IPS-18a (cell line): ENCODE data around the gene AGPAT4.

Source experiments
- H3K27ac ChIP-seq: one replicate; pipeline ENCODE4 v1.5.1; 2013; ENCODE audit warnings: low read length
- H3K27me3 ChIP-seq: one replicate; pipeline ENCODE4 v1.6.1; 2013; ENCODE audit warnings: mild to moderate bottlenecking, low read length; ENCODE audit not compliant: control insufficient read depth, insufficient read depth
- H3K36me3 ChIP-seq: one replicate; pipeline ENCODE4 v1.6.1; 2013; ENCODE audit warnings: low read depth, low read length; ENCODE audit not compliant: control insufficient read depth
- H3K4me1 ChIP-seq: one replicate; pipeline ENCODE4 v1.6.1; 2013; ENCODE audit warnings: low read depth, low read length; ENCODE audit not compliant: control insufficient read depth
- H3K4me3 ChIP-seq: one replicate; pipeline ENCODE4 v1.5.1; 2013; ENCODE audit warnings: low read length
- H3K9ac ChIP-seq: one replicate; pipeline ENCODE4 v1.6.1; 2013; ENCODE audit warnings: mild to moderate bottlenecking, low read length, moderate library complexity
- H3K9me3 ChIP-seq: one replicate; pipeline ENCODE4 v1.6.1; 2013; ENCODE audit warnings: low read depth, low read length; ENCODE audit not compliant: control insufficient read depth

AGPAT4 gene

GRCh38 chr6:161279677-161280415, 6.0 kb upstream of the AGPAT4 start:
- no peak overlapping the region for H3K9ac ChIP-seq
- H3K27me3 ChIP-seq: no peaks in the 10 kb centered on the region
- H3K4me3 ChIP-seq: no peak overlapping the region
- no peaks in the 10 kb centered on the region for H3K9me3 ChIP-seq
- H3K36me3 ChIP-seq: no peaks in the 10 kb centered on the region
- peaks cover under 1% of the 10 kb centered on the region for H3K4me1 ChIP-seq
- no peak overlapping the region for H3K27ac ChIP-seq

GRCh38 chr6:161276605-161277155, 2.8 kb upstream of the AGPAT4 start:
- H3K4me3 ChIP-seq: no peak overlapping the region
- peaks cover 14% of the 10 kb centered on the region for H3K4me1 ChIP-seq
- no peak overlapping the region for H3K27ac ChIP-seq

GRCh38 chr6:161274898-161275297, 1.0 kb upstream of the AGPAT4 start:
- H3K9ac ChIP-seq: no peak overlapping the region
- H3K27ac ChIP-seq: no peak overlapping the region
- H3K27me3 ChIP-seq: no peaks in the 10 kb centered on the region
- peaks cover 21% of the 10 kb centered on the region for H3K4me1 ChIP-seq
- H3K36me3 ChIP-seq: no peaks in the 10 kb centered on the region
- no peaks in the 10 kb centered on the region for H3K9me3 ChIP-seq
- H3K4me3 ChIP-seq: peak overlapping the region; percentile 83

More at GRCh38 chr6:161276605-161277155, 2.8 kb upstream of the AGPAT4 start:
- no peaks in the 10 kb centered on the region for H3K9me3 ChIP-seq
- H3K36me3 ChIP-seq: no peaks in the 10 kb centered on the region
- H3K9ac ChIP-seq: no peak overlapping the region
- no peaks in the 10 kb centered on the region for H3K27me3 ChIP-seq

- H3K4me3 ChIP-seq: peak overlapping the region; percentile 83
- H3K4me1 ChIP-seq: peaks cover 24% of the 10 kb centered on the region
- no peaks in the 10 kb centered on the region for H3K27me3 ChIP-seq
- H3K9me3 ChIP-seq: no peaks in the 10 kb centered on the region
- no peaks in the 10 kb centered on the region for H3K36me3 ChIP-seq
- H3K27ac ChIP-seq: peak overlapping the region; percentile 79
- peak overlapping the region; percentile 88 for H3K9ac ChIP-seq
Measured at GRCh38 chr6:161274488-161274858, 612 bp upstream of the AGPAT4 start.

- peak overlapping the region; percentile 89 for H3K27ac ChIP-seq
- H3K9me3 ChIP-seq: no peaks in the 10 kb centered on the region
- H3K4me1 ChIP-seq: peaks cover 32% of the 10 kb centered on the region
- peak overlapping the region; percentile 83 for H3K4me3 ChIP-seq
- no peaks in the 10 kb centered on the region for H3K36me3 ChIP-seq
- H3K27me3 ChIP-seq: no peaks in the 10 kb centered on the region
- peak overlapping the region; percentile 88 for H3K9ac ChIP-seq
Measured at GRCh38 chr6:161273274-161273751, 548 bp downstream of the AGPAT4 start.

- H3K4me1 ChIP-seq: peaks cover 32% of the 10 kb centered on the region
- no peaks in the 10 kb centered on the region for H3K27me3 ChIP-seq
- H3K27ac ChIP-seq: peak overlapping the region; percentile 89
- no peaks in the 10 kb centered on the region for H3K9me3 ChIP-seq
- peak overlapping the region; percentile 88 for H3K9ac ChIP-seq
- H3K36me3 ChIP-seq: no peaks in the 10 kb centered on the region
- peak overlapping the region; percentile 83 for H3K4me3 ChIP-seq
Measured at GRCh38 chr6:161272635-161273273, 1.1 kb downstream of the AGPAT4 start.

- H3K9ac ChIP-seq: peak overlapping the region; percentile 88
Measured at GRCh38 chr6:161271343-161272030, 2.4 kb downstream of the AGPAT4 start.

GRCh38 chr6:161270116-161270515, 3.7 kb downstream of the AGPAT4 start:
- no peak overlapping the region for H3K4me3 ChIP-seq
- H3K9me3 ChIP-seq: no peaks in the 10 kb centered on the region
- H3K27ac ChIP-seq: no peak overlapping the region
- no peaks in the 10 kb centered on the region for H3K27me3 ChIP-seq
- peaks cover 35% of the 10 kb centered on the region for H3K4me1 ChIP-seq
- H3K36me3 ChIP-seq: no peaks in the 10 kb centered on the region
- H3K9ac ChIP-seq: no peak overlapping the region

More at GRCh38 chr6:161271343-161272030, 2.4 kb downstream of the AGPAT4 start:
- Histone ChIP-seq H3K4me3 (peak overlapping the region; percentile 83), H3K36me3 (no peaks in the 10 kb centered on the region), H3K27me3 (no peaks in the 10 kb centered on the region), H3K9me3 (no peaks in the 10 kb centered on the region), H3K27ac (no peak overlapping the region), H3K4me1 (peaks cover 32% of the 10 kb centered on the region)

- H3K4me3 ChIP-seq: no peak overlapping the region
- no peak overlapping the region for H3K27ac ChIP-seq
- H3K4me1 ChIP-seq: peaks cover 29% of the 10 kb centered on the region
- no peak overlapping the region for H3K9ac ChIP-seq
- no peaks in the 10 kb centered on the region for H3K9me3 ChIP-seq
- H3K27me3 ChIP-seq: no peaks in the 10 kb centered on the region
- no peaks in the 10 kb centered on the region for H3K36me3 ChIP-seq
Measured at GRCh38 chr6:161269310-161269709, 4.6 kb downstream of the AGPAT4 start.

GRCh38 chr6:161268531-161269210, 5.2 kb downstream of the AGPAT4 start:
- H3K27me3 ChIP-seq: no peaks in the 10 kb centered on the region
- no peaks in the 10 kb centered on the region for H3K36me3 ChIP-seq
- H3K27ac ChIP-seq: no peak overlapping the region
- H3K4me1 ChIP-seq: peaks cover 28% of the 10 kb centered on the region
- H3K9ac ChIP-seq: no peak overlapping the region
- H3K9me3 ChIP-seq: no peaks in the 10 kb centered on the region
- no peak overlapping the region for H3K4me3 ChIP-seq
